Measurements from ENCODE around the gene SLC39A8.
"Not testable (repeated sequence)": the region's sequence is repeated elsewhere in the genome, so short reads cannot be mapped to it uniquely, and the experiment has no call there.

Gene SLC39A8

DNA sequence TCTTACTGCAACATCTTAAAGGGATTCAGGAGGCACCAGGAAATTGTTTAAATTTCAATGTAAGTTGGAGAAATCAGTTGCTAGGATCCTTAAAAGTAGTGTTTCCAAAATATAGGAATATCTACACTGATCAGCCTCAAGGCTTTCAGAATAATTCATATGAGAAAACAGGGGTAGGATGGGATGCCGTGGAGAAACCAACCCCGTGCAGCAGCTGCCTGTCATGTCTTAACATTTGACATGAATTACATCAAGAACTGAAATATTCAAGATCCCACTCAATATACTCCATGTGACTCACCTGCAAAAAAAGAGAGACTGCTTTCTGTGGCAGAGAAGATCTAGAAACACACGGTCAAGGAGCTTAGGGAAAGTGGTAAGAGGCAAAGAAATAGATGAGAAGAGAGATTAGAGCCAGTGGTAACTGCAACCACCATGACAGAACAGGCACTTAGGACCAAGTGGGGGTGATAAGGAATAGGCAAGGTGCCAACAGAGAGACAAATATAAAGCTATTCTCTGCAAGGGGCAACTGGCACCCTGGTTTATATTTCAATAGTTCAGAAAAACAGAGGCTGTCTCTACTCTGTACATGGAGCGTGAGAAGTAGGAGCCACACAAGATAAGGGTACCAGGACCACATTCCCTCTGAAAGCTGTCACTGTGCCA, 64.0 kb downstream of the SLC39A8 start:
- no peak for DNase-seq (ENCODE audit: low spot score)

DNA sequence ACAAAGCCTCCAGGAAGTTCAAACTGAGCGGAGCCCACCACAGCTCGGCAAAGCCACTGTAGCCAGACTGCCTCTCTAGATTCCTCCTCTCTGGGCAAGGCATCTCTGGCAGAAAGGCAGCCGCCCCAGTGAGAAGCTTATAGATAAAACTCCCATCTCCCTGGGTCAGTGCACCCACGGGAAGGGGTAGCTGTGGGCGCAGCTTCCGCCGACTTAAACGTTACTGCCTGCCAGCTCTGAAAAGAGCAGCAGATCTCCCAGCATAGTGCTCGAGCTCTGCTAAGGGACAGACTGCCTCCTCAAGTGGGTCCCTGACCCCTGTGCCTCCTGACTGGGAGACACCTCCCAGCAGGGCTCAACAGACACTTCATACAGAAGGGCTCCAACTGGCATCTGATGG, 72.0 kb downstream of the SLC39A8 start:
- not testable (repeated sequence) for DNase-seq (ENCODE audit: low spot score)

More for the DNA sequence above, 64.0 kb downstream of the SLC39A8 start:
- TF ChIP-seq, protein P1, sequence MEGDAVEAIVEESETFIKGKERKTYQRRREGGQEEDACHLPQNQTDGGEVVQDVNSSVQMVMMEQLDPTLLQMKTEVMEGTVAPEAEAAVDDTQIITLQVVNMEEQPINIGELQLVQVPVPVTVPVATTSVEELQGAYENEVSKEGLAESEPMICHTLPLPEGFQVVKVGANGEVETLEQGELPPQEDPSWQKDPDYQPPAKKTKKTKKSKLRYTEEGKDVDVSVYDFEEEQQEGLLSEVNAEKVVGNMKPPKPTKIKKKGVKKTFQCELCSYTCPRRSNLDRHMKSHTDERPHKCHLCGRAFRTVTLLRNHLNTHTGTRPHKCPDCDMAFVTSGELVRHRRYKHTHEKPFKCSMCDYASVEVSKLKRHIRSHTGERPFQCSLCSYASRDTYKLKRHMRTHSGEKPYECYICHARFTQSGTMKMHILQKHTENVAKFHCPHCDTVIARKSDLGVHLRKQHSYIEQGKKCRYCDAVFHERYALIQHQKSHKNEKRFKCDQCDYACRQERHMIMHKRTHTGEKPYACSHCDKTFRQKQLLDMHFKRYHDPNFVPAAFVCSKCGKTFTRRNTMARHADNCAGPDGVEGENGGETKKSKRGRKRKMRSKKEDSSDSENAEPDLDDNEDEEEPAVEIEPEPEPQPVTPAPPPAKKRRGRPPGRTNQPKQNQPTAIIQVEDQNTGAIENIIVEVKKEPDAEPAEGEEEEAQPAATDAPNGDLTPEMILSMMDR (IDR thresholded peaks at IDR 0.05; ENCODE audit: extremely low read depth, missing control alignments), result no peak

DNA sequence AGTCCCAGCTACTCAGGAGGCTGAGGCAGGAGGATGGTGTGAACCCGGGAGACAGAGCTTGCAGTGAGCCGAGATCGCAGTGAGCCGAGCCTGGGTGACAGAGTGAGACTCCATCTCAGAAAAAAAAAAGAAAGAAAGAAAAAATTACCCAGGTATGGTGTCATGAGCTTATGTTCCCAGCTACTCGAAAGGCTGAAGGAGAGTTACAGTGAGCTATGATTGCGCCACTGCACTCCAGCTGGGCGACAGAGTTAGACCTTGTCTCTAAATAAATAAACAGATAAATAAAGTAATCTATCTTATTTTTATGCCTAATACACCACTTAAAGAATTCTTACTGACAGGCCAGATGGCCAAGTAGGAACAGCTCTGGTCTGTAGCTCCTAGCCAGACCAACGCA, 73.0 kb downstream of the SLC39A8 start:
- TF ChIP-seq, protein P1 (IDR thresholded peaks at IDR 0.05; ENCODE audit: extremely low read depth, missing control alignments), result no peak
- DNase-seq (ENCODE audit: low spot score), result no peak

- TF ChIP-seq, protein P1 (IDR thresholded peaks at IDR 0.05; ENCODE audit: extremely low read depth, missing control alignments), result no peak
- no peak for DNase-seq (ENCODE audit: low spot score)
These were observed 76.9 kb downstream of the SLC39A8 start for GRCh38 chr4:102268355-102268754.

DNA sequence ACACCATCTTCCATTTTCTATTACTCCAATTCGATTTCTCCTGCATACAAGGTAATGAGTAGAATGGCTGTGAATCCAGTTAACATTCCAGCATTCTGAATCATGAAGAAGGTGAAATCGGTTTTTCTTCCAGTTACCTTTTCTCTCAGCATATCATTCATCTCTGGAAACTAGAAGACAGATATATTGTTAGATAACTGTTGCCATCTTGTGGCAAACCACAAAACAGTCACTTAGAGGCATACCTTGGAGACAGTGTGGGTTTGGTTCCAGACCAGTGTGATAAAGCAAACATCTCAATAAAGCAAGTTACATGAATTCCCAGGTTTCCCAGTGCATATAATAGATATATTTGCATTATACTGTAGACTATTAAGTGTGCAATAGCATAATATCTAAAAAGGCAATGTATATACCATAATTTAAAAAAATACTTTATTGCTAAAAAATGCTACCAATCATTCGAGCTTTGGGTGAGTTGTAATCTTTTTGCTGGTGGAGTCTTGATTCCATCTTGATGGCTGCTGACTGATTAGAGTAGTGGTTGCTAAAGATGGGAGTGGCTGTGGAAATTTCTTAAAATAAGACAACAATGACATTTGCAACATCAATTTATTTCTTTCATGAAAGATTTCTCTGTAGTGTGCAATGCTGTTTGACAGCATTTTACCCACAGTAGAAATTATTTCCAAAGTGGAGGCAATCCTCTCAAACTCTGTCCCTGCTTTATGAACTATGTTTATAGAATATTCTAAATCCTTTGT, 82.1 kb downstream of the SLC39A8 start:
- DNase-seq (ENCODE audit: low spot score), result peak; percentile 39
- TF ChIP-seq, protein P1 (IDR thresholded peaks at IDR 0.05; ENCODE audit: extremely low read depth, missing control alignments), result peak; percentile 20

DNA sequence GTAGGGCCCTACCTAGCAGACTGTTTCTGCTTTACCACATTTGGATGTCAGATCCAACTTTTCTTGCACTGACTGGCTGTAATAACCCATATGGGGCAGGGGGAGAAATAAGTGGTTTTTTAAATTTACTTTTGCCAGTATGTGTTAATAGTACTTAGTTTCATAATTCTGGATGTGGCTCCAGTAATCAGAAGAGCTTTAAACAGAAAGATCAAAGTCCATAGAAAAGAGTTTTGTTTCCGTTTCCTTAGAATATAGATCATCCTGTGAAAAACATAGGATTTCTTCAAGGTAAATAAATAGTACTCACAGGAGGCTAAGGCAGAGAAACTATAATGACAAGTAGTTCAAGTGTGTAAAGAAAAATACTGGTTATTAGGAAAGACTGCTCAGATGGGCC, 85.6 kb downstream of the SLC39A8 start:
- no peak for DNase-seq (ENCODE audit: low spot score)
- TF ChIP-seq, protein P1 (IDR thresholded peaks at IDR 0.05; ENCODE audit: extremely low read depth, missing control alignments), result no peak

DNA sequence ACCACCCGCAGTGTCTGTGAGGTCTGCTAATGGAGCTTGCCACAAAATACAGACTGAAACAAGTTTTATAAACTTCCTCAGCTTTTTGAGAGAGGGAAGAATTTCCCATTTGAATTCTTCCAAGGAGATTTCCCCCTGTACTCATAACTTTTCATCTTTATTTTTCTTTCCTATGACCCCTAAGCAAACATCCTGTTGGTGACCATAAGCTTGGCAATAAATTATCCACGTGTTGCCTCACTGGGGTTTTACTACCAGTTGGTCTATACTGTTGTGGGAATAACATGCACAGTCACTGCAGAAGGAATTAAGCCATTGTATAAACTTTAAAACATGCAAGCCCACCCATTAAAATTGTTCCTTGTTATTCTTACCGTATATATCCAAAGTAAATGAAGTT, 86.2 kb downstream of the SLC39A8 start:
- no peak for DNase-seq (ENCODE audit: low spot score)
- TF ChIP-seq, protein P1 (IDR thresholded peaks at IDR 0.05; ENCODE audit: extremely low read depth, missing control alignments), result no peak

All from GM20000 (cell line).